Endothelial cell of umbilical vein (primary cell): ENCODE measurements around the gene ZNF420. TPM values are rescaled to one million over a fixed set of nuclear protein-coding genes. Genes with fewer than 3 reads are reported as not detected.
A peak's percentile ranks its signal among the peaks of the same experiment; 100 is the strongest.

Experiments used
- BruUV-seq: library from RNA; stranded (reverse); fragments of 400-500 nt; replicated peaks from 2 replicates; lab custom pipeline; 2021; lab: Mats Ljungman, UMichigan
- CTCF ChIA-PET: fragments of 300-600, 350-600 bp; sonication (Branson Sonifier 250); formaldehyde crosslinking; loops from one replicate; lab custom pipeline; 2021; ENCODE audit warnings: antibody characterized with exemption, inconsistent platforms; lab: Charles Lee
- POLR2A ChIA-PET: fragments of 300-600, 350-600 bp; sonication (Branson Sonifier 250); formaldehyde crosslinking; loops from one replicate; lab custom pipeline; 2021; ENCODE audit warnings: antibody characterized with exemption, inconsistent platforms; lab: Charles Lee
- DNase-seq: peaks from one replicate; pipeline ENCODE4 v3.0.0-alpha.2; 2011; ENCODE audit warnings: low read depth, low spot score
- FAIRE-seq: peaks from 2 replicates; lab custom pipeline; 2011; peaks lifted over from hg19 to GRCh38; lab: Jason Lieb, UNC
- H2AFZ ChIP-seq: 2 replicates; pipeline ENCODE4 v1.6.0; 2012; ENCODE audit warnings: low read depth, low read length, control low read depth, inconsistent platforms
- H3K27ac ChIP-seq: 2 replicates; pipeline ENCODE4 v1.5.1; 2011; ENCODE audit warnings: low read depth, mild to moderate bottlenecking, control low read depth, low read length, moderate library complexity; ENCODE audit not compliant: insufficient read depth
- H3K27me3 ChIP-seq, 2 experiments: 2 replicates each; pipeline versions ENCODE4 v1.6.0 to v1.6.1; 2011; ENCODE audit warnings: low read length in 2 of 2, mixed read lengths in 1 of 2; ENCODE audit not compliant: control insufficient read depth in 2 of 2, insufficient read depth in 2 of 2
- H3K36me3 ChIP-seq, 2 experiments: 2 replicates in 1 of 2; 3 replicates in 1 of 2; pipeline ENCODE4 v1.5.1; 2011; ENCODE audit warnings: low read length in 2 of 2, mild to moderate bottlenecking in 1 of 2, moderate library complexity in 1 of 2; ENCODE audit not compliant: control insufficient read depth in 2 of 2, insufficient read depth in 2 of 2; ENCODE audit errors: extremely low read depth in 1 of 2
- H3K4me1 ChIP-seq: 3 replicates; pipeline ENCODE4 v1.5.1; 2011; ENCODE audit warnings: mild to moderate bottlenecking, low read length; ENCODE audit not compliant: control insufficient read depth, insufficient read depth; ENCODE audit errors: extremely low read depth
- H3K4me2 ChIP-seq: 2 replicates; pipeline ENCODE4 v1.6.1; 2011; ENCODE audit warnings: low read length, control low read depth, mixed read lengths; ENCODE audit not compliant: insufficient read depth
- H3K4me3 ChIP-seq, 3 experiments: fragments of 200-600 bp in 1 of 3; sonication (generic), shearing (Covaris generic) in 1 of 3; replicated peaks in 1 of 3; 2 replicates each; pipeline ENCODE4 v1.5.1; 2011 to 2016; ENCODE audit warnings: control low read depth in 3 of 3, low read length in 3 of 3, mild to moderate bottlenecking in 2 of 3, inconsistent platforms in 1 of 3, low read depth in 1 of 3, moderate library complexity in 1 of 3; ENCODE audit not compliant: insufficient read depth in 1 of 3
- H3K79me2 ChIP-seq: 2 replicates; pipeline ENCODE4 v1.6.0; 2012; ENCODE audit warnings: low read length, inconsistent platforms; ENCODE audit not compliant: control insufficient read depth, insufficient read depth
- H3K9ac ChIP-seq: replicated peaks from 2 replicates; pipeline ENCODE3; 2011; ENCODE audit warnings: low read length, control low read depth; ENCODE audit not compliant: insufficient read depth; ENCODE audit errors: extremely low read depth
- H3K9me1 ChIP-seq: replicated peaks from 3 replicates; pipeline ENCODE4 v1.6.0; 2011; ENCODE audit warnings: mild to moderate bottlenecking, low read length; ENCODE audit not compliant: control insufficient read depth, insufficient read depth; ENCODE audit errors: extremely low read depth
- H3K9me3 ChIP-seq: replicated peaks from 2 replicates; pipeline ENCODE4 v1.5.1; 2012; ENCODE audit warnings: low read length, inconsistent platforms; ENCODE audit not compliant: control insufficient read depth, insufficient read depth
- H4K20me1 ChIP-seq: replicated peaks from 2 replicates; pipeline ENCODE3; 2011; ENCODE audit warnings: mild to moderate bottlenecking, low read length; ENCODE audit not compliant: control insufficient read depth, insufficient read depth; ENCODE audit errors: extremely low read depth
- EZH2 ChIP-seq: IDR thresholded peaks from 2 replicates; pipeline ENCODE4 v1.6.1; 2012; ENCODE audit warnings: borderline replicate concordance, low read depth, mild to moderate bottlenecking, moderate library complexity, low read length, inconsistent platforms; ENCODE audit not compliant: severe bottlenecking
- FOS ChIP-seq: IDR thresholded peaks from 2 replicates; pipeline ENCODE4 v1.6.1; 2011; ENCODE audit warnings: mild to moderate bottlenecking, low read length, moderate library complexity, borderline replicate concordance; ENCODE audit not compliant: insufficient read depth
- GATA2 ChIP-seq: IDR thresholded peaks from 2 replicates; pipeline ENCODE4 v1.7.0; 2011; ENCODE audit warnings: low read depth, mild to moderate bottlenecking, moderate library complexity, mixed read lengths, low read length; ENCODE audit not compliant: insufficient read length, insufficient read depth
- JUN ChIP-seq: IDR thresholded peaks from 2 replicates; pipeline ENCODE4 v1.6.1; 2011; ENCODE audit warnings: borderline replicate concordance, low read depth; ENCODE audit not compliant: insufficient read length, insufficient read depth
- MYC ChIP-seq: IDR thresholded peaks from one replicate; pipeline ENCODE4 v1.6.1; 2011; ENCODE audit warnings: mild to moderate bottlenecking, low read depth, low read length
- POLR2A ChIP-seq: IDR thresholded peaks from 2 replicates; pipeline ENCODE4 v1.6.1; 2012; ENCODE audit warnings: low read depth, mild to moderate bottlenecking, control low read depth, low read length
- POLR2AphosphoS5 ChIP-seq: IDR thresholded peaks from 2 replicates; pipeline ENCODE4 v1.6.1; 2012; ENCODE audit warnings: low read depth, mild to moderate bottlenecking, control low read depth, low read length, moderate library complexity; ENCODE audit not compliant: insufficient read depth
- dilution Hi-C: fragments of 300-500 bp; cut with MboI; formaldehyde crosslinking; loops from one replicate; pipeline ENCODE4 v1.15.0; 2019; ENCODE audit warnings: low sequenced_read_pairs; ENCODE audit not compliant: extremely low pct_ligation_motif_present
- intact Hi-C: fragments of 100-400 bp; cut with micrococcal nuclease; formaldehyde crosslinking; loops from one replicate; pipeline ENCODE4 v1.10.0; 2022
- polyA plus RNA-seq, 4 experiments: library from polyadenylated mRNA; depleted of rRNA in 3 of 4; stranded (reverse) in 3 of 4; unstranded in 1 of 4; fragments of >200 nt; gene quantifications; 2 replicates each; pipeline versions ENCODE4 v1.2.1 to v1.2.3, GENCODE V29; 2011 to 2012; ENCODE audit warnings: missing spikeins in 1 of 4
- total RNA-seq: library from RNA; stranded (reverse); gene quantifications from 2 replicates; pipeline ENCODE4 v1.2.3, GENCODE V29; 2021
- TF ChIP-seq, protein P1 (sequence below), 2 donors: IDR thresholded peaks; 1 replicate in 1 of 2; 2 replicates in 1 of 2; pipeline ENCODE4 v1.5.1; 2011; ENCODE audit warnings: low read length in 2 of 2, mild to moderate bottlenecking in 2 of 2, moderate library complexity in 2 of 2, control low read depth in 1 of 2, inconsistent platforms in 1 of 2, low read depth in 1 of 2; ENCODE audit not compliant: insufficient read depth in 1 of 2; ENCODE audit errors: extremely low read depth in 1 of 2
- TF ChIP-seq, protein P2 (sequence below): IDR thresholded peaks from 2 replicates; pipeline ENCODE4 v1.6.1; 2011; ENCODE audit not compliant: insufficient read depth, insufficient read length

Gene ZNF420
- total and polyA plus RNA-seq, 2 donors (not counting 3 experiments of a cell fraction or from before 2014, with no cell fraction given): 1.3 to 5.3 TPM

DNA sequence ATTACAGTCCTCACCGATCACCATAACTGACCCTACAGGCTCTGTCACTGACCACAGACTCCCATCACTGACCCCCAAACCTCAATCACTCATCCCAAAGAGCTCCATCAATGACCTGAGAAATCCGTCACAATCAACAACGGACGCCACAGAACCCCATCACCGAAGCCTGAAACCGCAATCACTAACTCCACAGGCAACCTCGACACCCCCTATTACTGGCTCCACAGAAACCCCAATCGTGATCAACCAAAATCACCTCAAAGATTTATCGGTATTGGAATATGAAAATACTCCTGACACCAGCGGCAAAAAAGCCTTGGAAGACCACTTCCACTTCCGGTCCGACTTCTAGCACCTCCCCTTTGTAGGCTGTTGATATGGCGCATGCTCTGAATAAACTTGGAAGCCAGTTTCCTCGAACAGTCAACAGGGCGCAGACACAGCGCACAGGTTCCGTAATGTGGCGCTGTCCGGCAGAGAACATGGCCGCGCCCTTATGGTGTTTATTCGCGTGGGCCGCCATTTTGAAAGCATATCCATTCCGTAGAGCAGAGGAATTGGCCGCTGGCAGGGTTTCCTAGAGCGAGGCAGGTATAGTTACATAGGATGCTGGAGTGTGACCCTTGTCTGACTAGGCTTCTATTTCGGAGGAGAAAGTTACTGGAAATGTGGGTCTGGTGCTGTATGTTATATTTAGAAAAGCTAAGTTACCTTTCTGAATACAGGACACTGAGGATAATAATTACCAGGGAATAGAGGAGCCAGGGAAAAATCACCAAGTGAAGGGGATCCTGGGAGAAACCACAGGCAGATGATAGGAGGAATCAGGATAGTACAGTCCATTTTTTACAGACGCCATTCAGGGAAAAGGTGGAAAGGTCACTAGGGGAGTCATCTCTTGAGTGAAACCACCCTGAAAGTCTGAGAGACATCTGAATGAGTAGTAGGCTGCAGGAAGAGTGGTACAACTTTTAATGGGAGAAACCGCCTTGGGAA lies 94.4 kb downstream of the ZNF420 start, which contains the start of gene ZNF585A:
ZNF585A (minus strand) TSS at position 328 of the 999 bp plus-strand sequence. CDS start 2,785 bp downstream, outside the sequence.
- peak; percentile 99 for FAIRE-seq
- Histone ChIP-seq H3K79me2 (no peaks in the 10 kb centered on the region), H3K9me1 (no peaks in the 10 kb centered on the region), H3K4me1 (peaks cover 3% of the 10 kb centered on the region), H3K9me3 (no peaks in the 10 kb centered on the region), H3K36me3 (no peaks in the 10 kb centered on the region), H3K4me3 (peak within 1 kb of the TSS; percentile 49 to 95 (median 81)), H2AFZ (peak within 1 kb of the TSS; percentile 93), H3K27ac (no peak within 1 kb of the TSS), H3K4me2 (peak within 1 kb of the TSS; percentile 86), H3K9ac (peak within 1 kb of the TSS; percentile 75), H3K27me3 (no peaks in the 10 kb centered on the region), H4K20me1 (no peaks in the 10 kb centered on the region)
- ChIA-PET POLR2A (no interaction called here), CTCF (interaction anchor here (0.6 to 1.3 kb wide), 2 partner anchors 27 to 45 kb away, joined by 5 to 6 read pairs; partner anchors contain the start of gene ZNF383)
- peak; percentile 97 for DNase-seq
- intact Hi-C loops: loop anchor here (1.0 to 2.0 kb wide), 5 partner anchors 38 to 334 kb away; partner anchors contain the start of genes ZNF383, ZNF420, ZNF568 and ZNF585B
- dilution Hi-C loops: no loop called here
- BruUV-seq: no TSS peak
- TF ChIP-seq EZH2 (no peak), MYC (no peak), POLR2A (peak; percentile 60), GATA2 (no peak), POLR2AphosphoS5 (no peak), FOS (no peak), JUN (no peak)
- TF ChIP-seq, protein P1, sequence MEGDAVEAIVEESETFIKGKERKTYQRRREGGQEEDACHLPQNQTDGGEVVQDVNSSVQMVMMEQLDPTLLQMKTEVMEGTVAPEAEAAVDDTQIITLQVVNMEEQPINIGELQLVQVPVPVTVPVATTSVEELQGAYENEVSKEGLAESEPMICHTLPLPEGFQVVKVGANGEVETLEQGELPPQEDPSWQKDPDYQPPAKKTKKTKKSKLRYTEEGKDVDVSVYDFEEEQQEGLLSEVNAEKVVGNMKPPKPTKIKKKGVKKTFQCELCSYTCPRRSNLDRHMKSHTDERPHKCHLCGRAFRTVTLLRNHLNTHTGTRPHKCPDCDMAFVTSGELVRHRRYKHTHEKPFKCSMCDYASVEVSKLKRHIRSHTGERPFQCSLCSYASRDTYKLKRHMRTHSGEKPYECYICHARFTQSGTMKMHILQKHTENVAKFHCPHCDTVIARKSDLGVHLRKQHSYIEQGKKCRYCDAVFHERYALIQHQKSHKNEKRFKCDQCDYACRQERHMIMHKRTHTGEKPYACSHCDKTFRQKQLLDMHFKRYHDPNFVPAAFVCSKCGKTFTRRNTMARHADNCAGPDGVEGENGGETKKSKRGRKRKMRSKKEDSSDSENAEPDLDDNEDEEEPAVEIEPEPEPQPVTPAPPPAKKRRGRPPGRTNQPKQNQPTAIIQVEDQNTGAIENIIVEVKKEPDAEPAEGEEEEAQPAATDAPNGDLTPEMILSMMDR (IDR thresholded peaks at IDR 0.05; ENCODE audit: extremely low read depth in 1 of 2, insufficient read depth in 1 of 2, low read depth in 1 of 2, low read length in 2 of 2): peak in 1 of 2 donors; percentile 24
- TF ChIP-seq, protein P2, sequence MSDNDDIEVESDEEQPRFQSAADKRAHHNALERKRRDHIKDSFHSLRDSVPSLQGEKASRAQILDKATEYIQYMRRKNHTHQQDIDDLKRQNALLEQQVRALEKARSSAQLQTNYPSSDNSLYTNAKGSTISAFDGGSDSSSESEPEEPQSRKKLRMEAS: no peak

Other genes starting within 250 kb of the ZNF420 start
- 5.2 and 5.6 TPM in 2 replicates for gene ZNF790, start 240.0 kb upstream of the ZNF420 start, total RNA-seq
- gene ZNF790, start 240.0 kb upstream of the ZNF420 start, polyA plus RNA-seq: 1.6 and 2.1 TPM in 2 replicates
- 3.4 and 3.8 TPM in 2 replicates for gene ZNF345, start 227.6 kb upstream of the ZNF420 start, total RNA-seq
- gene ZNF345, start 227.6 kb upstream of the ZNF420 start, polyA plus RNA-seq: 2.2 and 2.7 TPM in 2 replicates
- 1.2 and 1.3 TPM in 2 replicates for gene ZNF829, start 162.1 kb upstream of the ZNF420 start, total RNA-seq
- gene ZNF829, start 162.1 kb upstream of the ZNF420 start, polyA plus RNA-seq: 0.41 and 0.47 TPM in 2 replicates
- 4.1 and 6.4 TPM in 2 replicates for gene ZNF568, start 162.1 kb upstream of the ZNF420 start, total RNA-seq
- 2.5 and 3.1 TPM in 2 replicates for gene ZNF568, start 162.1 kb upstream of the ZNF420 start, polyA plus RNA-seq
- gene ZNF585A, start 94.3 kb downstream of the ZNF420 start, total RNA-seq: 6.0 and 6.7 TPM in 2 replicates
- 4.7 and 6.7 TPM in 2 replicates for gene ZNF585A, start 94.3 kb downstream of the ZNF420 start, polyA plus RNA-seq
- 7.6 and 11.1 TPM in 2 replicates for gene ZNF585B, start 132.1 kb downstream of the ZNF420 start, total RNA-seq
- 7.1 and 7.2 TPM in 2 replicates for gene ZNF585B, start 132.1 kb downstream of the ZNF420 start, polyA plus RNA-seq
- 4.9 and 7.1 TPM in 2 replicates for gene ZNF383, start 139.8 kb downstream of the ZNF420 start, total RNA-seq
- gene ZNF383, start 139.8 kb downstream of the ZNF420 start, polyA plus RNA-seq: 1.5 and 1.7 TPM in 2 replicates